Tibial artery (tissue), 4 donors: ENCODE results near the gene NIT2.
"Not testable (repeated sequence)": the region's sequence is repeated elsewhere in the genome, so short reads cannot be mapped to it uniquely, and the experiment has no call there.

Experiments
- DNase-seq, 2 donors: peaks; one replicate each; pipeline ENCODE4 v3.0.0-alpha.2; 2019
- H3K27ac ChIP-seq, 2 donors: fragments of 200-600 bp; sonication (generic) in 1 of 2; 1 replicate in 1 of 2; 2 replicates in 1 of 2; pipeline ENCODE4 v1.5.1; 2018 to 2019; ENCODE audit warnings: mild to moderate bottlenecking in 1 of 2
- H3K27me3 ChIP-seq, 2 donors: fragments of 200-600 bp; sonication (generic) in 1 of 2; one replicate each; pipeline versions ENCODE4 v1.5.1 to v1.6.0; 2016 to 2019
- H3K36me3 ChIP-seq, 3 donors: fragments of 200-600 bp; sonication (generic) in 2 of 3; one replicate each; pipeline ENCODE4 v1.5.1; 2016 to 2019; ENCODE audit warnings: mild to moderate bottlenecking in 2 of 3
- H3K4me1 ChIP-seq, 4 donors: fragments of 200-600 bp; sonication (generic) in 2 of 4; 1 replicate in 3 of 4; 2 replicates in 1 of 4; pipeline ENCODE4 v1.5.1; 2016 to 2019
- H3K4me3 ChIP-seq, 2 donors: fragments of 200-600 bp; sonication (generic) in 1 of 2; 1 replicate in 1 of 2; 2 replicates in 1 of 2; pipeline ENCODE4 v1.5.1; 2018 to 2019; ENCODE audit warnings: mild to moderate bottlenecking in 2 of 2
- H3K9me3 ChIP-seq, 3 donors: fragments of 200-600 bp; sonication (generic) in 1 of 3; one replicate each; pipeline ENCODE4 v1.5.1; 2016 to 2019
- CTCF ChIP-seq, 2 experiments: fragments of 200-600 bp in 1 of 2; fragments of 450-650 bp in 1 of 2; IDR thresholded peaks; one replicate each; pipeline ENCODE4 v1.5.1; 2017 to 2019; ENCODE audit warnings: antibody characterized with exemption in 2 of 2, mild to moderate bottlenecking in 1 of 2, moderate library complexity in 1 of 2
- intact Hi-C: fragments of 100-400 bp; cut with DNase I; formaldehyde crosslinking; loops from one replicate; pipeline ENCODE4 v1.15.0; 2023; ENCODE audit warnings: low total_unique reads

NIT2 gene

GRCh38 chr3:100338911-100339310, 4.4 kb downstream of the NIT2 start:
- TF ChIP-seq CTCF (IDR thresholded peaks at IDR 0.05): no peak
- DNase-seq: no peak
- H3K9me3 ChIP-seq: no peaks in the 10 kb centered on the region
- no peak overlapping the region for H3K27ac ChIP-seq
- peaks cover 20 to 41% (median 26%) of the 10 kb centered on the region in 3 donors for H3K36me3 ChIP-seq
- H3K4me1 ChIP-seq: peaks cover 0 to 16% (median 9%) of the 10 kb centered on the region in 4 donors
- H3K4me3 ChIP-seq: no peak overlapping the region
- no peaks in the 10 kb centered on the region for H3K27me3 ChIP-seq
- intact Hi-C loops: loop anchor here (5.0 kb wide), 1 partner anchor 53 kb away; no protein-coding TSS in a partner anchor

GRCh38 chr3:100339786-100340185, 5.2 kb downstream of the NIT2 start:
- H3K4me1 ChIP-seq: peaks cover 0 to 12% (median 7%) of the 10 kb centered on the region in 4 donors
- no peak for DNase-seq
- H3K27me3 ChIP-seq: no peaks in the 10 kb centered on the region
- no peak overlapping the region for H3K4me3 ChIP-seq
- intact Hi-C loops: loop anchor here (5.0 kb wide), 1 partner anchor 53 kb away; no protein-coding TSS in a partner anchor
- peaks cover 27 to 50% (median 33%) of the 10 kb centered on the region in 3 donors for H3K36me3 ChIP-seq
- H3K27ac ChIP-seq: no peak overlapping the region
- no peaks in the 10 kb centered on the region for H3K9me3 ChIP-seq
- TF ChIP-seq CTCF (IDR thresholded peaks at IDR 0.05): no peak

- no peak for DNase-seq
- no peak for TF ChIP-seq CTCF (IDR thresholded peaks at IDR 0.05)
- Histone ChIP-seq H3K27me3 (no peaks in the 10 kb centered on the region), H3K9me3 (no peaks in the 10 kb centered on the region), H3K4me1 (peaks cover 0 to 6% (median 4%) of the 10 kb centered on the region in 4 donors), H3K27ac (no peak overlapping the region), H3K36me3 (peaks cover 34 to 57% (median 41%) of the 10 kb centered on the region in 3 donors), H3K4me3 (no peak overlapping the region)
- intact Hi-C loops: no loop called here
Observed at GRCh38 chr3:100340527-100340926, 6.0 kb downstream of the NIT2 start.

GRCh38 chr3:100348727-100349126, 14.2 kb downstream of the NIT2 start:
- Histone ChIP-seq H3K4me3 (no peak overlapping the region), H3K27me3 (no peaks in the 10 kb centered on the region), H3K36me3 (peaks cover 68 to 87% (median 78%) of the 10 kb centered on the region in 3 donors), H3K27ac (no peak overlapping the region), H3K9me3 (no peaks in the 10 kb centered on the region), H3K4me1 (no peaks in the 10 kb centered on the region)
- intact Hi-C loops: no loop called here
- DNase-seq: no peak
- TF ChIP-seq CTCF (IDR thresholded peaks at IDR 0.05): no peak

GRCh38 chr3:100351770-100352169, 17.2 kb downstream of the NIT2 start:
- H3K27ac ChIP-seq, H3K9me3 ChIP-seq, H3K4me3 ChIP-seq, DNase-seq, H3K27me3 ChIP-seq, H3K4me1 ChIP-seq, intact Hi-C loops: not testable (repeated sequence)
- peaks cover 61 to 87% (median 77%) of the 10 kb centered on the region in 3 donors for H3K36me3 ChIP-seq

- no peaks in the 10 kb centered on the region for H3K27me3 ChIP-seq
- intact Hi-C loops: no loop called here
- no peaks in the 10 kb centered on the region for H3K9me3 ChIP-seq
- DNase-seq: no peak
- no peaks in the 10 kb centered on the region for H3K4me1 ChIP-seq
- no peak overlapping the region for H3K27ac ChIP-seq
- H3K36me3 ChIP-seq: peaks cover 68 to 83% (median 69%) of the 10 kb centered on the region in 3 donors
- TF ChIP-seq CTCF (IDR thresholded peaks at IDR 0.05): no peak
- H3K4me3 ChIP-seq: no peak overlapping the region
Observed at GRCh38 chr3:100352296-100353231, 18.0 kb downstream of the NIT2 start.
